SU-DHL-6 (cell line): ENCODE results near the gene OBSL1.

Source experiments
- H2AFZ ChIP-seq: fragments of 200-600 bp; sonication (generic); 2 replicates; pipeline ENCODE4 v1.6.1; 2014; ENCODE audit warnings: low read depth, mild to moderate bottlenecking, moderate library complexity, mixed read lengths, antibody characterized with exemption, low read length; ENCODE audit not compliant: severe bottlenecking
- H3F3A ChIP-seq: fragments of 200-600 bp; shearing (Covaris generic); 2 replicates; pipeline ENCODE4 v1.6.0; 2016; ENCODE audit warnings: antibody characterized with exemption, mild to moderate bottlenecking; ENCODE audit not compliant: insufficient read depth
- H3K27ac ChIP-seq: fragments of 200-600 bp; sonication (generic); 2 replicates; pipeline ENCODE4 v1.5.1; 2016; ENCODE audit warnings: low read depth, mild to moderate bottlenecking, low read length, moderate library complexity, mixed read lengths
- H3K27me3 ChIP-seq: fragments of 200-600 bp; sonication (generic), shearing (Covaris generic); 2 replicates; pipeline ENCODE4 v1.6.0; 2014; ENCODE audit warnings: mild to moderate bottlenecking, low read length
- H3K36me3 ChIP-seq: fragments of 200-600 bp; sonication (generic); 2 replicates; pipeline ENCODE4 v1.6.1; 2014; ENCODE audit warnings: mild to moderate bottlenecking, low read length, mixed read lengths
- H3K4me2 ChIP-seq: fragments of 300-600, 200-600 bp; shearing (Covaris generic), sonication (generic); 2 replicates; pipeline ENCODE4 v1.6.0; 2014; ENCODE audit warnings: low read length, low read depth, mild to moderate bottlenecking; ENCODE audit not compliant: poor library complexity, severe bottlenecking
- H3K4me3 ChIP-seq: fragments of 200-600 bp; sonication (generic); 2 replicates; pipeline ENCODE4 v1.5.1; 2014; ENCODE audit warnings: antibody characterized with exemption, low read length, mild to moderate bottlenecking, mixed read lengths; ENCODE audit not compliant: insufficient read depth, poor library complexity, severe bottlenecking
- H3K79me2 ChIP-seq: fragments of 200-600 bp; sonication (generic); 2 replicates; pipeline ENCODE4 v1.6.1; 2014; ENCODE audit warnings: mild to moderate bottlenecking, low read length, moderate library complexity; ENCODE audit not compliant: insufficient read depth
- H3K9ac ChIP-seq: fragments of 200-600 bp; sonication (generic); 2 replicates; pipeline ENCODE4 v1.7.0; 2014; ENCODE audit warnings: mild to moderate bottlenecking, low read length
- H3K9me2 ChIP-seq: fragments of 200-600 bp; sonication (generic); replicated peaks from 2 replicates; pipeline ENCODE4 v1.6.1; 2014; ENCODE audit warnings: low read length; ENCODE audit not compliant: insufficient read depth
- H3K9me3 ChIP-seq: fragments of 200-600 bp; sonication (generic); 2 replicates; pipeline ENCODE4 v1.6.1; 2014; ENCODE audit warnings: low read length, mixed read lengths; ENCODE audit not compliant: insufficient read depth
- H4K20me1 ChIP-seq: fragments of 200-600 bp; sonication (generic); 2 replicates; pipeline ENCODE4 v1.6.1; 2014; ENCODE audit warnings: low read depth, mild to moderate bottlenecking, antibody characterized with exemption, low read length, moderate library complexity, mixed read lengths
- CTCF ChIP-seq: fragments of 200-600 bp; sonication (generic); IDR thresholded peaks from one replicate; pipeline ENCODE4 v1.5.1; 2017; ENCODE audit warnings: antibody characterized with exemption, mild to moderate bottlenecking, low read length, moderate library complexity; ENCODE audit not compliant: insufficient read depth, poor library complexity, severe bottlenecking
- EZH2phosphoT487 ChIP-seq: fragments of 200-600 bp; sonication (generic), shearing (Covaris generic); conservative IDR thresholded peaks from 2 replicates; pipeline ENCODE4 v1.6.1; 2018; ENCODE audit warnings: mild to moderate bottlenecking, antibody characterized with exemption, low read length, moderate library complexity, mixed read lengths

Gene OBSL1

GRCh38 chr2:219505585-219505984, 65.8 kb downstream of the OBSL1 start:
- Histone ChIP-seq H3F3A (no peaks in the 10 kb centered on the region), H3K4me3 (no peak overlapping the region), H2AFZ (no peak overlapping the region), H3K79me2 (no peaks in the 10 kb centered on the region), H3K27ac (no peak overlapping the region), H3K27me3 (no peaks in the 10 kb centered on the region), H3K9me3 (no peaks in the 10 kb centered on the region), H3K4me2 (no peak overlapping the region), H3K9me2 (no peaks in the 10 kb centered on the region), H4K20me1 (no peaks in the 10 kb centered on the region), H3K36me3 (no peaks in the 10 kb centered on the region), H3K9ac (no peak overlapping the region)
- TF ChIP-seq EZH2phosphoT487 (no peak), CTCF (no peak)

- Histone ChIP-seq H3K27ac (no peak overlapping the region), H3K4me2 (no peak overlapping the region), H3K27me3 (no peaks in the 10 kb centered on the region), H4K20me1 (no peaks in the 10 kb centered on the region), H3K9me2 (no peaks in the 10 kb centered on the region), H3K4me3 (no peak overlapping the region), H3K9me3 (no peaks in the 10 kb centered on the region), H3F3A (no peaks in the 10 kb centered on the region), H3K9ac (no peak overlapping the region), H3K36me3 (no peaks in the 10 kb centered on the region), H2AFZ (no peak overlapping the region), H3K79me2 (peaks cover 11% of the 10 kb centered on the region; the same call in 1 of the 2 replicates)
- no peak for TF ChIP-seq EZH2phosphoT487
- TF ChIP-seq CTCF, result no peak
Measured at GRCh38 chr2:219502618-219503017, 68.7 kb downstream of the OBSL1 start.

DNA sequence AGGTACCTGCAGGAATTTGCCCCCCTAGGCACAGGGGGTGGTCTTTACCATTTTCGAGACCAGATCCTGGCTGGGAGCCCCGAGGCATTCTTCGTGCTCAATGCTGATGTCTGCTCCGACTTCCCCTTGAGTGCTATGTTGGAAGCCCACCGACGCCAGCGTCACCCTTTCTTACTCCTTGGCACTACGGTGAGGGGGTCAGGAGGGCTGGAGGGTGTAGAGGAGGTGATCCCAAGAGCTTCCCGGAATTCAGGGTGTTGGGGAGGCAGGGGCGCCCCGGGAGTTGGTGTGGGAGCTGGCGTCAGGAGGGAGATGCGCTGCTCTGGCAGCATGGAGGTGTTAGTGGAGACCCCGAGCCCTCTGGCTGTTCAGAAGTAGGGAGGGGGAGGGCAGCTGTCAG, 69.5 kb downstream of the OBSL1 start:
- no peak overlapping the region for H3K4me2 ChIP-seq
- no peaks in the 10 kb centered on the region for H3K36me3 ChIP-seq
- no peak overlapping the region for H3K9ac ChIP-seq

More for the DNA sequence above, 69.5 kb downstream of the OBSL1 start:
- H4K20me1 ChIP-seq, result no peaks in the 10 kb centered on the region
- H3F3A ChIP-seq, result no peaks in the 10 kb centered on the region
- no peak overlapping the region for H2AFZ ChIP-seq
- no peaks in the 10 kb centered on the region for H3K27me3 ChIP-seq
- no peaks in the 10 kb centered on the region for H3K9me2 ChIP-seq
- TF ChIP-seq EZH2phosphoT487 (no peak), CTCF (no peak)
- H3K4me3 ChIP-seq, result no peak overlapping the region
- H3K79me2 ChIP-seq, result peaks cover 11% of the 10 kb centered on the region; the same call in 1 of the 2 replicates
- H3K27ac ChIP-seq, result no peak overlapping the region
- H3K9me3 ChIP-seq, result no peaks in the 10 kb centered on the region
